GM12878 (cell line): ENCODE results near the gene ENDOU.

Experiments used
- EP300 ChIP-seq, 2 experiments: fragments of 150-350 bp in 1 of 2; IDR thresholded peaks; 2 replicates each; pipeline ENCODE4 v1.6.1; 2011 to 2012; ENCODE audit warnings: low read depth in 2 of 2, low read length in 2 of 2, borderline replicate concordance in 1 of 2, improper control_type of control experiment in 1 of 2, inconsistent platforms in 1 of 2; ENCODE audit not compliant: control insufficient read depth in 1 of 2
- RBBP5 ChIP-seq: fragments of 200-600 bp; sonication (generic); conservative IDR thresholded peaks from 2 replicates; pipeline ENCODE4 v1.6.1; 2016

DNA sequence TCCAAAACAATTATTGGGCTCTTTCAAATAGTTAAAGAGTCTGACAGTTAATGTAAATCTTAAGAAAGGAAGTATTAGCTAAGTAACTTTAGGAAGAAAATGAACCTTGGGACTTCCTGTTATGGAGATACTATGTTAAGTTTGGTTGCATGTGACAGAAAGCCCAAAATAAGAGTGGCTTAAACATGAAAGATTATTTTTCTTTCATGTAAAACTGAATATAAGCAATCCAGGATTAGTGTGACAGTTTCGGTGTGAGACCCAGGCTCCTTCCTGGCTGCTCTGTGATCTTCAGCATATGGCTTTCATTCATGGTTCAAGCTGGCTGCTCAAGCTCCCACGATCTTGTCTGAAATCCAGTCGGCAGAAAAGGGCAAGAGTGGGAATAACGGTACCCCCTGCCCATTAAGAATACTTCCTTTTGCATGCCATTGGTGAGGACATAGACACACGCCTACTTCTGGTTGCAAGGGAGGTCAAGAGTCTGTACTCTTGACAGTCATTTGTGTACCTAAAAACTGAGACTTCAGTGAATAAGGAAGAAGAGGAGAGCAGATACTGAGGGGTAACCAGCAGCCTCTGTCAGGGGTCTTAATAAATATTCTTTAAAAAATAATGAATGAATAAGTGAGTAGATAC is 17.3 kb downstream of the ENDOU start:
- no peak for TF ChIP-seq EP300 (IDR thresholded peaks at IDR 0.05; ENCODE audit: borderline replicate concordance in 1 of 2, control insufficient read depth in 1 of 2, low read depth in 2 of 2, low read length in 2 of 2)
- TF ChIP-seq RBBP5: no peak
